GM12892 (cell line): ENCODE measurements around the gene MAP3K5.

Experiments
- POLR2A ChIP-seq: IDR thresholded peaks from 2 replicates; pipeline ENCODE4 v1.6.1; 2011; ENCODE audit warnings: low read depth, low read length, control low read depth
- TAF1 ChIP-seq: IDR thresholded peaks from 2 replicates; pipeline ENCODE4 v1.6.1; 2011; ENCODE audit warnings: low read depth, mild to moderate bottlenecking, control low read depth, low read length, borderline replicate concordance

- no peak for TF ChIP-seq TAF1
- TF ChIP-seq POLR2A = no peak
Observed at GRCh38 chr6:136511926-136512325, 280.4 kb downstream of the MAP3K5 start.
